Activated B cell treated with CpG ODN at 0.5 μM for 24 hours (primary cell): Measurements from ENCODE around the gene TNFSF11. TPM values are rescaled to one million over a fixed set of nuclear protein-coding genes. Genes with fewer than 3 reads are reported as not detected.

Experiments
- ATAC-seq: fragments of 200-7000 bp; cut with Tn5 transposase; one replicate; pipeline ENCODE4 v1.10.0; 2021; ENCODE audit warnings: low read depth, mild to moderate bottlenecking, moderate library complexity
- CTCF ChIA-PET: fragments of 350-600 bp; sonication (Branson Sonifier 250); formaldehyde crosslinking; loops from one replicate; lab custom pipeline; 2021; ENCODE audit warnings: antibody characterized with exemption; lab: Charles Lee
- POLR2A ChIA-PET: fragments of 350-600 bp; sonication (Branson Sonifier 250); formaldehyde crosslinking; loops from one replicate; lab custom pipeline; 2021; ENCODE audit warnings: antibody characterized with exemption; lab: Charles Lee
- DNase-seq: peaks from one replicate; pipeline ENCODE4 v3.0.0; 2022
- H3K27ac Mint-ChIP-seq: one replicate; pipeline ENCODE4 v1.8.0; 2020; ENCODE audit warnings: mixed read lengths
- H3K27me3 Mint-ChIP-seq: one replicate; pipeline ENCODE4 v1.8.0; 2021; ENCODE audit warnings: mixed read lengths
- H3K36me3 Mint-ChIP-seq: one replicate; pipeline ENCODE4 v1.8.0; 2021; ENCODE audit warnings: low read depth, mixed read lengths
- H3K4me1 Mint-ChIP-seq: one replicate; pipeline ENCODE4 v1.8.0; 2021; ENCODE audit warnings: mixed read lengths
- H3K4me3 Mint-ChIP-seq: one replicate; pipeline ENCODE4 v1.8.0; 2020; ENCODE audit warnings: mild to moderate bottlenecking, mixed read lengths
- H3K9me3 Mint-ChIP-seq: one replicate; pipeline ENCODE4 v1.8.0; 2020; ENCODE audit warnings: mixed read lengths
- CTCF ChIP-seq: fragments of 200-600 bp; IDR thresholded peaks from one replicate; pipeline ENCODE4 v1.8.0; 2022; ENCODE audit warnings: antibody characterized with exemption, mild to moderate bottlenecking
- intact Hi-C: fragments of 100-400 bp; cut with micrococcal nuclease; formaldehyde crosslinking; loops from one replicate; pipeline ENCODE4 v1.15.1; 2024
- total RNA-seq: library from RNA; stranded (reverse); gene quantifications from 2 replicates; pipeline ENCODE4 v1.2.3, GENCODE V29; 2022

The TNFSF11 gene
- total RNA-seq, result 0.34 and 0.60 TPM in 2 replicates

- Mint-ChIP-seq H3K9me3 (no peaks in the 10 kb centered on the region), H3K27me3 (peaks cover 8% of the 10 kb centered on the region), H3K27ac (peak within 1 kb of the TSS; percentile 52), H3K36me3 (no peaks in the 10 kb centered on the region), H3K4me3 (peak within 1 kb of the TSS; percentile 79), H3K4me1 (peaks cover 19% of the 10 kb centered on the region)
- CTCF ChIA-PET, result no interaction called here
- no peak for TF ChIP-seq CTCF
- intact Hi-C loops, result loop anchor here (2.0 to 5.0 kb wide), 2 partner anchors 197 to 242 kb away; no protein-coding TSS in a partner anchor
- peak; percentile 37 for ATAC-seq
- POLR2A ChIA-PET, result interaction anchor here (0.6 kb wide), 1 partner anchor 35 kb away, joined by 3 read pairs; no protein-coding TSS in a partner anchor
- DNase-seq, result peak; percentile 20
These were observed at the start of gene TNFSF11 for GRCh38 chr13:42574011-42574410. Gene TNFSF11 (plus strand): TSS chr13:42574152. CDS start chr13:42574304, 152 bp downstream.

GRCh38 chr13:42524487-42525034 lies 49.4 kb upstream of the TNFSF11 start:
- H3K4me3 Mint-ChIP-seq, result no peak overlapping the region
- H3K36me3 Mint-ChIP-seq, result no peaks in the 10 kb centered on the region
- H3K27me3 Mint-ChIP-seq, result no peaks in the 10 kb centered on the region
- ATAC-seq (peak; percentile 88), DNase-seq (no peak)
- peaks cover 7% of the 10 kb centered on the region for H3K9me3 Mint-ChIP-seq
- TF ChIP-seq CTCF, result no peak
- peaks cover 20% of the 10 kb centered on the region for H3K4me1 Mint-ChIP-seq
- intact Hi-C loops, result loop anchor here (1.0 to 2.0 kb wide), 2 partner anchors 8 to 146 kb away; no protein-coding TSS in a partner anchor
- CTCF ChIA-PET, result no interaction called here
- peak overlapping the region; percentile 35 for H3K27ac Mint-ChIP-seq
- POLR2A ChIA-PET, result interaction anchor here (0.9 to 1.5 kb wide), 3 partner anchors 8 to 147 kb away, joined by 3 to 6 read pairs (median 5); no protein-coding TSS in a partner anchor

- CTCF ChIA-PET, result no interaction called here
These were observed 48.9 kb upstream of the TNFSF11 start for GRCh38 chr13:42525035-42525504.

GRCh38 chr13:42526276-42526675 lies 47.7 kb upstream of the TNFSF11 start:
- no peak for DNase-seq
- Mint-ChIP-seq H3K36me3 (no peaks in the 10 kb centered on the region), H3K27me3 (no peaks in the 10 kb centered on the region), H3K4me1 (peaks cover 28% of the 10 kb centered on the region), H3K9me3 (peaks cover 2% of the 10 kb centered on the region), H3K4me3 (no peak overlapping the region), H3K27ac (no peak overlapping the region)
- ChIA-PET CTCF (no interaction called here), POLR2A (interaction anchor here (0.7 kb wide), 1 partner anchor 254 kb away, joined by 4 read pairs; the partner anchor contains the start of gene AKAP11)
- ATAC-seq, result no peak
- intact Hi-C loops, result no loop called here
- TF ChIP-seq CTCF, result no peak

More at GRCh38 chr13:42525035-42525504, 48.9 kb upstream of the TNFSF11 start:
- intact Hi-C loops, result loop anchor here (2.0 kb wide), 1 partner anchor 146 kb away; no protein-coding TSS in a partner anchor
- Mint-ChIP-seq H3K27ac (peak overlapping the region; percentile 35), H3K4me1 (peaks cover 20% of the 10 kb centered on the region), H3K4me3 (no peak overlapping the region), H3K27me3 (no peaks in the 10 kb centered on the region), H3K9me3 (peaks cover 5% of the 10 kb centered on the region), H3K36me3 (no peaks in the 10 kb centered on the region)
- ATAC-seq, result no peak
- no peak for TF ChIP-seq CTCF
- POLR2A ChIA-PET, result interaction anchor here (0.9 to 1.5 kb wide), 3 partner anchors 8 to 147 kb away, joined by 3 to 6 read pairs (median 5); no protein-coding TSS in a partner anchor
- DNase-seq, result no peak

- intact Hi-C loops, result no loop called here
- H3K4me1 Mint-ChIP-seq, result peaks cover 32% of the 10 kb centered on the region
- CTCF ChIA-PET, result no interaction called here
- no peaks in the 10 kb centered on the region for H3K27me3 Mint-ChIP-seq
- H3K36me3 Mint-ChIP-seq, result no peaks in the 10 kb centered on the region
- H3K27ac Mint-ChIP-seq, result no peak overlapping the region
- H3K9me3 Mint-ChIP-seq, result peaks cover 2% of the 10 kb centered on the region
- DNase-seq (no peak), ATAC-seq (no peak)
- POLR2A ChIA-PET, result no interaction called here
- H3K4me3 Mint-ChIP-seq, result no peak overlapping the region
- TF ChIP-seq CTCF, result no peak
These were observed 47.1 kb upstream of the TNFSF11 start for GRCh38 chr13:42526804-42527203.
